ENCODE data around the gene ABTB2.
"Not testable (repeated sequence)": the region's sequence is repeated elsewhere in the genome, so short reads cannot be mapped to it uniquely, and the experiment has no call there.

Gene ABTB2

GRCh38 chr11:34387653-34388052 is 29.8 kb upstream of the ABTB2 start:
- Histone ChIP-seq H3K4me1 (ENCODE audit: control insufficient read depth, insufficient read depth, low read length) (no peaks in the 10 kb centered on the region), H3K36me3 (ENCODE audit: control insufficient read depth, insufficient read depth, low read length) (no peaks in the 10 kb centered on the region), H3K27ac (ENCODE audit: low read depth, low read length) (no peak overlapping the region), H3K27me3 (ENCODE audit: control insufficient read depth, insufficient read depth, low read length) (no peaks in the 10 kb centered on the region), H3K4me3 (ENCODE audit: low read depth, low read length) (no peak overlapping the region), H3K9me3 (ENCODE audit: control insufficient read depth, insufficient read depth, low read length) (no peaks in the 10 kb centered on the region), H3K9ac (ENCODE audit: low read depth, low read length) (no peak overlapping the region)

- H3K27me3 ChIP-seq (ENCODE audit: control insufficient read depth, insufficient read depth, low read length); H3K4me3 ChIP-seq (ENCODE audit: low read depth, low read length); H3K9me3 ChIP-seq (ENCODE audit: control insufficient read depth, insufficient read depth, low read length); H3K36me3 ChIP-seq (ENCODE audit: control insufficient read depth, insufficient read depth, low read length); H3K4me1 ChIP-seq (ENCODE audit: control insufficient read depth, insufficient read depth, low read length); H3K27ac ChIP-seq (ENCODE audit: low read depth, low read length); H3K9ac ChIP-seq (ENCODE audit: low read depth, low read length): not testable (repeated sequence)
Measured at GRCh38 chr11:34386356-34386755, 28.5 kb upstream of the ABTB2 start.

- H3K9ac ChIP-seq (ENCODE audit: low read depth, low read length), result no peak overlapping the region
- H3K4me1 ChIP-seq (ENCODE audit: control insufficient read depth, insufficient read depth, low read length), result no peaks in the 10 kb centered on the region
- H3K9me3 ChIP-seq (ENCODE audit: control insufficient read depth, insufficient read depth, low read length), result peaks cover 7% of the 10 kb centered on the region; the same call in 1 of the 2 replicates
- no peak overlapping the region for H3K4me3 ChIP-seq (ENCODE audit: low read depth, low read length)
- H3K36me3 ChIP-seq (ENCODE audit: control insufficient read depth, insufficient read depth, low read length), result no peaks in the 10 kb centered on the region
- H3K27ac ChIP-seq (ENCODE audit: low read depth, low read length), result no peak overlapping the region
- H3K27me3 ChIP-seq (ENCODE audit: control insufficient read depth, insufficient read depth, low read length), result no peaks in the 10 kb centered on the region
Measured at GRCh38 chr11:34382532-34383276, 24.9 kb upstream of the ABTB2 start.

GRCh38 chr11:34381775-34382174 is 24.0 kb upstream of the ABTB2 start:
- no peaks in the 10 kb centered on the region for H3K4me1 ChIP-seq (ENCODE audit: control insufficient read depth, insufficient read depth, low read length)
- H3K27me3 ChIP-seq (ENCODE audit: control insufficient read depth, insufficient read depth, low read length), result no peaks in the 10 kb centered on the region
- H3K27ac ChIP-seq (ENCODE audit: low read depth, low read length), result no peak overlapping the region

GRCh38 chr11:34380696-34381095 is 22.9 kb upstream of the ABTB2 start:
- Histone ChIP-seq H3K27me3 (ENCODE audit: control insufficient read depth, insufficient read depth, low read length) (no peaks in the 10 kb centered on the region), H3K36me3 (ENCODE audit: control insufficient read depth, insufficient read depth, low read length) (no peaks in the 10 kb centered on the region), H3K4me1 (ENCODE audit: control insufficient read depth, insufficient read depth, low read length) (no peaks in the 10 kb centered on the region), H3K9me3 (ENCODE audit: control insufficient read depth, insufficient read depth, low read length) (peaks cover 21% of the 10 kb centered on the region), H3K27ac (ENCODE audit: low read depth, low read length) (no peak overlapping the region), H3K9ac (ENCODE audit: low read depth, low read length) (no peak overlapping the region), H3K4me3 (ENCODE audit: low read depth, low read length) (no peak overlapping the region)

More at GRCh38 chr11:34381775-34382174, 24.0 kb upstream of the ABTB2 start:
- H3K9me3 ChIP-seq (ENCODE audit: control insufficient read depth, insufficient read depth, low read length), result peaks cover 16% of the 10 kb centered on the region
- no peak overlapping the region for H3K9ac ChIP-seq (ENCODE audit: low read depth, low read length)
- no peak overlapping the region for H3K4me3 ChIP-seq (ENCODE audit: low read depth, low read length)
- no peaks in the 10 kb centered on the region for H3K36me3 ChIP-seq (ENCODE audit: control insufficient read depth, insufficient read depth, low read length)

GRCh38 chr11:34379539-34379938 is 21.7 kb upstream of the ABTB2 start:
- no peaks in the 10 kb centered on the region for H3K27me3 ChIP-seq (ENCODE audit: control insufficient read depth, insufficient read depth, low read length)
- H3K36me3 ChIP-seq (ENCODE audit: control insufficient read depth, insufficient read depth, low read length), result no peaks in the 10 kb centered on the region
- H3K4me3 ChIP-seq (ENCODE audit: low read depth, low read length), result no peak overlapping the region
- H3K9ac ChIP-seq (ENCODE audit: low read depth, low read length), result no peak overlapping the region
- peaks cover 21% of the 10 kb centered on the region for H3K9me3 ChIP-seq (ENCODE audit: control insufficient read depth, insufficient read depth, low read length)
- no peak overlapping the region for H3K27ac ChIP-seq (ENCODE audit: low read depth, low read length)
- no peaks in the 10 kb centered on the region for H3K4me1 ChIP-seq (ENCODE audit: control insufficient read depth, insufficient read depth, low read length)

GRCh38 chr11:34379079-34379478 is 21.3 kb upstream of the ABTB2 start:
- no peaks in the 10 kb centered on the region for H3K4me1 ChIP-seq (ENCODE audit: control insufficient read depth, insufficient read depth, low read length)
- no peak overlapping the region for H3K4me3 ChIP-seq (ENCODE audit: low read depth, low read length)
- no peak overlapping the region for H3K9ac ChIP-seq (ENCODE audit: low read depth, low read length)
- H3K27ac ChIP-seq (ENCODE audit: low read depth, low read length), result no peak overlapping the region
- no peaks in the 10 kb centered on the region for H3K36me3 ChIP-seq (ENCODE audit: control insufficient read depth, insufficient read depth, low read length)
- H3K27me3 ChIP-seq (ENCODE audit: control insufficient read depth, insufficient read depth, low read length), result no peaks in the 10 kb centered on the region
- peaks cover 21% of the 10 kb centered on the region for H3K9me3 ChIP-seq (ENCODE audit: control insufficient read depth, insufficient read depth, low read length)

GRCh38 chr11:34373727-34374126 is 15.9 kb upstream of the ABTB2 start:
- no peak overlapping the region for H3K9ac ChIP-seq (ENCODE audit: low read depth, low read length)
- no peaks in the 10 kb centered on the region for H3K4me1 ChIP-seq (ENCODE audit: control insufficient read depth, insufficient read depth, low read length)
- no peak overlapping the region for H3K4me3 ChIP-seq (ENCODE audit: low read depth, low read length)
- no peaks in the 10 kb centered on the region for H3K27me3 ChIP-seq (ENCODE audit: control insufficient read depth, insufficient read depth, low read length)
- no peaks in the 10 kb centered on the region for H3K36me3 ChIP-seq (ENCODE audit: control insufficient read depth, insufficient read depth, low read length)
- H3K9me3 ChIP-seq (ENCODE audit: control insufficient read depth, insufficient read depth, low read length), result peaks cover 21% of the 10 kb centered on the region
- no peak overlapping the region for H3K27ac ChIP-seq (ENCODE audit: low read depth, low read length)

GRCh38 chr11:34366522-34366921 is 8.7 kb upstream of the ABTB2 start:
- Histone ChIP-seq H3K36me3 (ENCODE audit: control insufficient read depth, insufficient read depth, low read length) (no peaks in the 10 kb centered on the region), H3K27me3 (ENCODE audit: control insufficient read depth, insufficient read depth, low read length) (no peaks in the 10 kb centered on the region), H3K27ac (ENCODE audit: low read depth, low read length) (no peak overlapping the region), H3K9me3 (ENCODE audit: control insufficient read depth, insufficient read depth, low read length) (no peaks in the 10 kb centered on the region), H3K4me1 (ENCODE audit: control insufficient read depth, insufficient read depth, low read length) (peaks cover 5% of the 10 kb centered on the region; the same call in 1 of the 2 replicates), H3K9ac (ENCODE audit: low read depth, low read length) (no peak overlapping the region), H3K4me3 (ENCODE audit: low read depth, low read length) (no peak overlapping the region)

GRCh38 chr11:34364102-34364501 is 6.3 kb upstream of the ABTB2 start:
- Histone ChIP-seq H3K9me3 (ENCODE audit: control insufficient read depth, insufficient read depth, low read length) (no peaks in the 10 kb centered on the region), H3K9ac (ENCODE audit: low read depth, low read length) (no peak overlapping the region), H3K27ac (ENCODE audit: low read depth, low read length) (no peak overlapping the region), H3K4me1 (ENCODE audit: control insufficient read depth, insufficient read depth, low read length) (peaks cover 5% of the 10 kb centered on the region; the same call in 1 of the 2 replicates), H3K4me3 (ENCODE audit: low read depth, low read length) (no peak overlapping the region), H3K27me3 (ENCODE audit: control insufficient read depth, insufficient read depth, low read length) (peaks cover under 1% of the 10 kb centered on the region), H3K36me3 (ENCODE audit: control insufficient read depth, insufficient read depth, low read length) (no peaks in the 10 kb centered on the region)

- H3K27ac ChIP-seq (ENCODE audit: low read depth, low read length), result no peak overlapping the region
- no peaks in the 10 kb centered on the region for H3K9me3 ChIP-seq (ENCODE audit: control insufficient read depth, insufficient read depth, low read length)
- H3K27me3 ChIP-seq (ENCODE audit: control insufficient read depth, insufficient read depth, low read length), result peaks cover 6% of the 10 kb centered on the region
- peaks cover 5% of the 10 kb centered on the region; the same call in 1 of the 2 replicates for H3K4me1 ChIP-seq (ENCODE audit: control insufficient read depth, insufficient read depth, low read length)
- no peaks in the 10 kb centered on the region for H3K36me3 ChIP-seq (ENCODE audit: control insufficient read depth, insufficient read depth, low read length)
- H3K4me3 ChIP-seq (ENCODE audit: low read depth, low read length), result no peak overlapping the region
- H3K9ac ChIP-seq (ENCODE audit: low read depth, low read length), result no peak overlapping the region
Measured at GRCh38 chr11:34363363-34364084, 5.7 kb upstream of the ABTB2 start.

Data from HUES48 (cell line).